Measurements from ENCODE around the gene PAX5. TPM values are rescaled to one million over a fixed set of nuclear protein-coding genes. Genes with fewer than 3 reads are reported as not detected.

The PAX5 gene
- total RNA-seq, 1 experiment from 2014 or later = 0.39 TPM

GRCh38 chr9:36880075-36880474 is 154.0 kb downstream of the PAX5 start:
- Mint-ChIP-seq H3K4me1 (peaks cover 0 to 8% of the 10 kb centered on the region in 2 experiments; a peak in 2 of 4 replicates), H3K4me3 (no peak overlapping the region), H3K9me3 (peaks cover 7 to 11% of the 10 kb centered on the region in 2 experiments), H3K36me3 (ENCODE audit: insufficient read depth in 1 of 3, low read depth in 3 of 3) (peaks cover 0 to 7% (median 3%) of the 10 kb centered on the region in 3 experiments; a peak in 4 of 7 replicates), H3K27me3 (ENCODE audit: low read depth) (peaks cover 15% of the 10 kb centered on the region), H3K27ac (no peak overlapping the region)
- no peak overlapping the region for H3K4me2 ChIP-seq (ENCODE audit: insufficient read depth, insufficient read length, low read length)
- H3K9ac ChIP-seq (ENCODE audit: extremely low read depth, insufficient read length, low read length) = no peak overlapping the region
- H3K4ac ChIP-seq (ENCODE audit: low read depth, low read length) = no peak overlapping the region
- no peaks in the 10 kb centered on the region for H3K4me1 ChIP-seq (ENCODE audit: insufficient read depth, low read length)
- no peaks in the 10 kb centered on the region for H3K23me2 ChIP-seq (ENCODE audit: insufficient read length, low read depth, low read length, poor library complexity, severe bottlenecking)
- no peak overlapping the region for H2AK5ac ChIP-seq (ENCODE audit: insufficient read length, low read length)
- no peak overlapping the region for H4K91ac ChIP-seq (ENCODE audit: insufficient read length, low read depth, low read length)
- H3K18ac ChIP-seq (ENCODE audit: insufficient read length, low read depth, low read length) = no peak overlapping the region
- no peak overlapping the region; the same call in 1 of the 2 replicates for H3K14ac ChIP-seq (ENCODE audit: insufficient read depth, low read length)
- H2AFZ ChIP-seq (ENCODE audit: low read length) = no peak overlapping the region
- H3T11ph ChIP-seq (ENCODE audit: low read length) = no peak overlapping the region
- no peak overlapping the region for H4K5ac ChIP-seq (ENCODE audit: insufficient read length, low read depth, low read length)
- H3K9me3 ChIP-seq (ENCODE audit: control insufficient read depth, low read depth, low read length) = peaks cover 5% of the 10 kb centered on the region
- no peak for TF ChIP-seq CTCF (conservative IDR thresholded peaks at IDR 0.05)
- no peaks in the 10 kb centered on the region for H3K27me3 ChIP-seq (ENCODE audit: insufficient read depth, low read length)
- no peak overlapping the region for H3K23ac ChIP-seq (ENCODE audit: insufficient read length, low read depth, low read length)
- no peak overlapping the region for H2BK20ac ChIP-seq (ENCODE audit: low read depth, low read length, poor library complexity, severe bottlenecking)
- H4K20me1 ChIP-seq (ENCODE audit: control insufficient read depth, insufficient read depth, insufficient read length) = no peaks in the 10 kb centered on the region
- H4K8ac ChIP-seq (replicated peaks; ENCODE audit: insufficient read length, low read depth, low read length) = no peak overlapping the region
- H3K27ac ChIP-seq (ENCODE audit: insufficient read length, low read depth, low read length) = no peak overlapping the region
- H2BK5ac ChIP-seq (ENCODE audit: insufficient read length, low read length) = no peak overlapping the region
- WGBS (ENCODE audit: extremely low coverage, insufficient read length, low lambda C conversion rate) = no CpG with 5 or more reads among the region's 12 CpGs
- H2BK120ac ChIP-seq (ENCODE audit: low read depth, low read length, poor library complexity, severe bottlenecking) = no peak overlapping the region
- no peaks in the 10 kb centered on the region for H3K79me2 ChIP-seq (ENCODE audit: insufficient read depth, low read length)
- H3K56ac ChIP-seq (ENCODE audit: insufficient read length, low read depth, low read length) = no peak overlapping the region
- H2BK15ac ChIP-seq (ENCODE audit: low read depth, low read length) = no peak overlapping the region
- H2BK12ac ChIP-seq (ENCODE audit: insufficient read length, low read depth, low read length) = no peak overlapping the region
- DNase-seq = no peak
- no peaks in the 10 kb centered on the region for H3K79me1 ChIP-seq (ENCODE audit: insufficient read depth, low read depth, low read length, poor library complexity, severe bottlenecking)
